ENCODE results near the gene SLC43A3.

SLC43A3 gene

DNA sequence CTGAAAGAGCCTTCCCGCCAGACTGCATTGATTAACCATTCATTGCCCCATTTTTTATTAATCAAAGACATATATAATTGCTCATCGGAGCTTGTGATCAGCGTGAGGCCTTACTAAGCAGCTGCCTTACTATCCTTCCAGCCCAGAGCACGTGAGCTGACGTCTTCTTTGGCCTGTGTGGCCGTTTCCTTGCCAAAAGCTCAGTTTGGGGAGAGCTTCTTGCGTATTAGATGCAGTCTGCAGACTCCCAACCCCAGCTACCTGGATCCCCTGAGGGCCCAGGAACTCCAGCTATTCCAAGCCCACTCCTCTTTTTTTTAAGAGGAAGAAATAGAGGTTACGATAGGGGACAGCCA, 784 bp upstream of the SLC43A3 start:
- no peak for DNase-seq (ENCODE audit: low read depth)

DNA sequence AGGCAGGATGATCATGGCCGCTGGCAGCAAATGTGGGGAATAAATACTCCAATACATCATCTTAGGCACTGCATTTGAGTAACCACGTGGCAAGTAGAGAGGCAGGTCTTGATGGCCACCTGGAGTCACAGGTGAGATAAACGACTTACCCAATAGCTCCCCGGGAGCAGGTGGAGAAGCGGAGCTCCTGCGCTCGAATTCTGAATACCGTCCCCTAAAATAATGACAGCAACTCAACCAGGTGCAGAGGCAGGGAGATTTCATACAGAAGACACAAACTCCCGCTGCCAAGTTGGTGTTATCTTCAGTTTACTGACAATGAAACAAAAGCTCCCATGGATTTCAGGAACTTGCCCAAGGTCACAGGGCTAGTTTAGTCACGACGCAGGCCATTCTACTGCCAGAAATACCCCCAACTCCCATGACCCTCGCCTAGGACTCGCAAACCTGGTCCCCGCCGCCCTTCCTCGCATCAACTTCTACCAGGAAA, 437 bp downstream of the SLC43A3 start:
- no peak for DNase-seq (ENCODE audit: low read depth)

DNA sequence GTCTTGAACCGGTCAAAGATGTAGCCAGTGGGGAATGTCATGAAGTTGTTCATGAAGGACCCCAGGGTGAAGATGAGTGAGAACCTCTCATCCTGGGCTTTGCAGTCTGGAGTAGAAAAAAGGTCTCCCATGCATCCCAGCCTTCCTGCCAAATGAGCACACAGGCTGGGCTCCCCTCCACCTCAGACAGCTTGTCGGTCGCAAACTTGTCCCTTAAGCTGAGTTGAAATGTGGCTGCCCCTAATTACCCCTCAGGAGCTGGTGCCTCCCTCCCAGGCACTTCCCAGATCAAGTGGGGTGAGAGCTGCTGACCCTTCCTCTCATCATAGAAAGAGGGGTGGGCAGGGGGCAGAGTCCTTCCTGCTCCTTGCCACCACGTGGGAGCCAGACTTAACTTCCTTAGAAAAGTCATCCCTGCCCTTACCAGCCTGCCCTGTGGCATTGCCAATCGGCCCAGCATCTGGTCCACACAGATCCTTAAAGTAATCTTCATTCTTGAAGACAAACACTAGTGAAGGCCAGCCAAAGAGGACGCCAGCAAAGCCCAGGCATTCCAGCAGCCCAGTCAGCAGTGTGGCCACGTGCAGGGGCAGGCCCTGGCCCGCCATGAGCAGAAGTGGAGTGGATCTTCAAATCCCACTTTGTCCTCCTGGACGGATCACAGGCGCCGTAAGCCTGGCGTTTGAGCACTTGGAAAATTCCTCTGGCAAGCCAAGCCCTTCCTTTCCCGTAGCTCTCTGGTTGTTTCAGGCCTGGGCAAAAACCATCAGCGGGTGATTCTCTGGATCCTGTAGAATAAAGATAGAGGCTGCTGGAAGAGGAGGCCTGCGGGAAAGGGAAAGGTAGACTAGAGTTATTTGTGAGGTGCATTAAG, 1.1 kb downstream of the SLC43A3 start:
- DNase-seq (ENCODE audit: low read depth) = no peak

DNA sequence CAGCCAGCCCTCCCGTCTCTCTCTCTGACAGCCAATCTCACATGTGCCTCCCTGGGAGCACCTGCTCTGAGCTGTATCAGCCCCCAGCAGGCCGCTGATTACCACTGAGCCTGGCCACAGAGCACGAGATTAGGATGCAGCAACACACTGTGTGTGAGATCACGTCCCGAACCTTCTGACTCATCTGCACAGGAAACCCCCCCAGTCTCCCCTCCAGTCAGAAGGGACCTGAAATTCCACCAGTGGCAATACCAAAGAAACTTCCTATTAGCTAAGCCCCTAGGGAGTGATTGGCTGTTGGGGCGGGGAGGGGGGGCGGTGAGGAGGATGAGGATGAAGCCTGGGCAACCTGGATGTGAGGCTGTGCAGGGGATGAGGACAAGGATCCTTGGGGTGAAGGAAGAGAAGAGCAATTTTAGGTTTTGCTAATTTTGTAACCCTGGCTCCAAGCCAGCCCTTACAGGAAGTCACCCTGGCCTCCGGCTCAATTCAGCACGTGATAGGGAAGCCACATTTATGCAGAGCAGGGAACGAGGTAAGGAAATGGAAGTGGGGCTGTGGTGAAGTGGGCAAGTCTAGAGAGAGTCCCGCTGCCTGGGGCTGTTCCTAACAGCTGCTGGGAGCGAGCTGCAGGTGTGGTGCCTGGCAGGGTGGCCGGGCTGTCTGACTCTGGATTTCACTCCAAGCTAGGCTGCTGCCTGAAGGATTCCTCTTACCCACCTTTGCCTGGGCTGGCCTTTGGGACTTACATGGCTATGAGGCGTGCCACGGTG, 1.9 kb downstream of the SLC43A3 start:
- peak; percentile 73 for DNase-seq (ENCODE audit: low read depth)

DNA sequence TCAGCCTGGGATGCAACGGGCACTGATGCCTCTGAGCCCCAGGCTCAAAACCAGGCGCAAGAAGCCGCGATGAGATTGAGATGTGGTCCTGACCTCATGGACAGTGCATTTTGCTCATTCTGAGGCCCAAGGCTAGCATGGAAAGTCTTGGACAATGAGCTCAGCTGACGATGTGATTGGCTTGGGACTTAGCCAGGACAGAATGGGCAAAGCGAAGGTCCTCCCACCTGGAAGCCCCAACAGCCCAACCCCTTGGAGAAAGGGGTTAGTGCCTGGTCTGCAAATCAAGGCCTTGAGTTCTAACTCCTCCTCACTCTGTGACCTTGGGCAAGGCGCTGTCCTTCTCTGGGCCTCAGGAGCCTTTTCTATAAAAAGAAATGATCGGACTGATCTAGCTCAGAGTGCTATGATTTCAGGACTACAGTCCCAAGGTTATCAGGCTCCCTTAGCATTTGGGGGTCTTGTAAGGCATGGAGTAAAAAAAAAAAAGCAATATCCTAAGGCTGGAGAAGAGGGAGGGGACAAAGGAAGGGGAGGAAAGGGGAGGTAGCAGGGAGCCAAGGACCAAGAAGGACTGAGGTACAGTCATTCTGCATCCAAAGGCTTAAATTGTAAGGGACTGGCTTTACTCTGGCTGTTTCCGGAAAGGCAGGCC, 2.7 kb downstream of the SLC43A3 start:
- DNase-seq (ENCODE audit: low read depth) = no peak

DNA sequence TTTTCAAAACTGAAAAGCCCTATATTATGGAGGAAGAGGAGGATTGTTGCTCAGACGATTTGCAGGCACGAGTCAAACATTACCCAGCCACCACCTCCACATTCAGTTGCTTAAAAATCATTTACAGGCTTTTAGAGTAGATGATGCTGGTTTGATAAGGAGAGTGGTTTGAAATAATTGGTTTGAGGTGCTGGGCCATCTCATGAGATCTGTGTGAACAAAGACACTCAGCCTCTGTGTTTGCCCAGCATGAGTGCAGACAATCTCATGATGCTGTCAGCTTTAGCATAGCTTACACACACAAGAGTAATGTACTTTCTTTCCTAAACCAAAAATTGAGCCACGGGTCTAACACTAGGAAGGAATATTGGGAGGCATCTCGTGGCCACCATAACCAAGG, 4.3 kb downstream of the SLC43A3 start:
- no peak for DNase-seq (ENCODE audit: low read depth)

DNA sequence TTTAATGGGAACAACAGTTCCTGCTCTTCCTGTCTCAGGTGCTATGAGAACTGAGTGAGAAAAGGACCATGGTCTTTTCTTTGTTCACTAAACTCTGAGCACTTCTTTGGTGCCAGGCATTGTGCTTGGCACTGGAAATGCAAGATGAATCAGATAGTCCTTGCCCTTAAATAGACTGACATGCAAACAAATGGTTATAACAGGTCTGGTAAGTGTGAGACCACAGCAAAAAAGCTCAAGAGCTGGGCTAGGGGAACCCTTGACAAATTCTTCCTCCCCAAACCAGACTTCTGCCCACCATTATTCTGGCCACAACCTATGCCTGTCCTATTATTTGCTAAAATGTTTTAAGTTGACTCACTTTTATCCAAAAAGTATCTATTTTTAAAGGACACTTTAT, 5.1 kb downstream of the SLC43A3 start:
- no peak for DNase-seq (ENCODE audit: low read depth)

DNA sequence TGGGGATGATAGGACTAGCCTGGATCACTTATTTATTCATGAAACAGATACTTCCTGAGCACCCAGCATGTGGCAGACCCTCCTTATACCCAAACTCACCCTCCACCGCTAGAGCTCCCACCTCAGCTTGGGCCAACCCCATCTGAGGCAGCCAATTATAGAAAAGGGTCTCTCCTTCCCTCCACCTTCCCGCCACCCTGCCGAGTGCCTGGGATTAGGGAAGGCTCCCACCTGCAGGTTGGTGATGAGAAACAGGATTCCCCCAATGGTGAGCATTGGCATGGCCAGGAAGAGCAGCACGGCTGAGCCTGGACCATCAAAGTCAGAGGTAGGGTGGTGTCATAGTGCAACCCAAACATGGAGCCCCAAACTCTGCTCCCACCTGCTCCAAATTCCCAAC, 5.9 kb downstream of the SLC43A3 start:
- no peak for DNase-seq (ENCODE audit: low read depth)

DNA sequence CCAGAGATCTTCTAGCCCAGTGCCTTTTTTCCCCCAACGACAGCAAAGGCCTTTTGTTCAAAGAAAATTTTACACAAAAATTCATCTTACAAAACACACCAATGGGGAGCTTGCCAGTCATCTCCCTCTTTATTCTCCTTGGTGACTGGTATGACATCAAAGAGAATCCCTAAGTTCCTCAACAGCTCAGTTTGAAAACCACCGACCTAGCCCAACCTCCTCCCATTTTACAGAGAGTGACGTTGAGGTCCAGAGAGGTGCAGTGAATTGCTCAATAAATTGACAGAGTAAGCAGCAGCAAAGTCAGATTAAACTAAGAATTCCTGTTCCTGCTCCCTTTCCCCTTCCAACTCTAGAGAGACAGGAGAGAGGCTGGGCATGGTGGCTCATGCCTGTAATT, 7.8 kb downstream of the SLC43A3 start:
- DNase-seq (ENCODE audit: low read depth) = no peak

DNA sequence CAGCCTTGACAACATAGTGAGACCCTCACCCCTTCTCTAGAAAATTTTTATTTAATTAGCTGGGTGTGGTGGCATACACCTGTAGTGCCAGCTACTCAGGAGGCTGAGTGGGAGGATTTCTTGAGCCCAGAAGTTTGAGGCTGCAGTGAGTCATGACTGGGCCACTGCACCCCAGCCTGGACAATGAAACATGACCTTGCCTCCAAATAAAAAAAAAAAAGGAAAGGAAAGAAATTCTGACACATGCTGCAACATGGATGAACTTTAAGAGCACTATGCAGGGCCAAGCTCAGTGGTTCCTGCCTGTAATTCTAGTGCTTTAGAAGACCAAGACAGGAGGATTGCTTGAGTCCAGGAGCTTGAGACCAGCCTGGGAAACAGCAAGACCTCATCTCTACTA, 8.8 kb downstream of the SLC43A3 start:
- no peak for DNase-seq (ENCODE audit: low read depth)

DNA sequence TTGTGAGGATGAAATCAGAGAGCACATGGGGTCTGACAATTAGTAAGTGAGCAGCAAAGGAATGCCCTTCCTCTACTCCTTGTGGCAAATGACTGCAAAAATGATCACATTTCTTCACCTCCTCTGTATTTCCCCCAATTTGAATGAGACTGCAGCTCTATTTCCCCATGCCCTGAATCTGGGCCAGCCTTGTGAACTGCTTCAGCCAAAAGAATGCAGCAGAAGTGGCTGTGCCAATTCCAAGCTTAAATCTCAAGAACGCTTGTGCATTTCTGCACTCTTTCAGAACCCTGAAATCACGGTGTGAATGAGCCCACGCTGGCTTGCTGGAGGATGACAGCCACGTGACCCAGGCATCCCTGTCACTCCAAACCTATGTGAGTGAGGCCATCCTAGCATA, 9.9 kb downstream of the SLC43A3 start:
- no peak for DNase-seq (ENCODE audit: low read depth)

DNA sequence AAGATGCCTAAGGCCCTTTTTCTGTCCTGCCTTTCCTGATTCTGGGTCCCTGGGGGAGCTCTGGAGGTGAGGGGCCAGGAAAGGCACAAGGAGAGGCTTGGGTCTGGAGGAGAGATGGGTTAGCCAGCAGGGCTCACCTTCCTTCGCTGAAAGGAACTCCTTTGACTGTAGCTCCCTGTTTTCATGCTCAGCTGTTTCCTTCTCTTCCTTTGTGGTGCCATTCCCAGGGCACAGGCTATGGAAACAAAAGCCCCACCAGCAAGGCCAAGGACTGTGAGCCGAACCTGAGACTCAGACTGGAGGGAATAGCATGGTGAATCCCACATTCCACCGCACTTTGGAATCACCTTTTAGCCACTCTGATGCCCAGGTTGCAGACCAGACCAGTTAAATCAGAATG, 10.5 kb downstream of the SLC43A3 start:
- no peak for DNase-seq (ENCODE audit: low read depth)

DNA sequence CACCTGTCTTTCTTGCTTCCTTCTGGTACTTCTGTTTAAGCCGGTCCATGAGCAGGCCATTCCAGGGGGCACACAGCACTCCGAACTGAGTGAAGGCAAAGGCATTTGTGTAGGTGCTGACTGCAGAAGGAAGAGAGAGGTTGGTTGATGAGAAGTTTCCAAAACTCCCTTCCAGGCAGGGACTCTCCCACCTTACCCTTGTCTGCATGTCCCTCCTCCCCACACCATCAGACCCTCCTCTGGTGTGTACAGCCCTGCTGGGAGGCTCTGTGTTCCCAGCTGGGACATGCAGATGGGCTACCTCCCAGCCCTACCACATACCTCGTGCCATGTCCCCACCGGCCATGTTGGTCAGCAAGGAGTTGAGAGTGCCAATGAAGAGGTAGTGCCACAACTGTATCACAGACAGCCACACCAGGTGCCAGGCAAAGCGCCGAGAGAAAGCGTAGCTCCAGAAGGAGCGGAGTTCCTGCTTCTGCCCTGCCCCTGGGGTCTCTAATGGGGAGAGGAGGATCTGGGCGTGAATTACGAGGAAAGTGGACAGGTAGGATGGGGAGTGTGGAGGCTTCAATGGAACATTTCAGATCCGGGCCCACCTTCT, 12.2 kb downstream of the SLC43A3 start:
- DNase-seq (ENCODE audit: low read depth) = no peak

DNA sequence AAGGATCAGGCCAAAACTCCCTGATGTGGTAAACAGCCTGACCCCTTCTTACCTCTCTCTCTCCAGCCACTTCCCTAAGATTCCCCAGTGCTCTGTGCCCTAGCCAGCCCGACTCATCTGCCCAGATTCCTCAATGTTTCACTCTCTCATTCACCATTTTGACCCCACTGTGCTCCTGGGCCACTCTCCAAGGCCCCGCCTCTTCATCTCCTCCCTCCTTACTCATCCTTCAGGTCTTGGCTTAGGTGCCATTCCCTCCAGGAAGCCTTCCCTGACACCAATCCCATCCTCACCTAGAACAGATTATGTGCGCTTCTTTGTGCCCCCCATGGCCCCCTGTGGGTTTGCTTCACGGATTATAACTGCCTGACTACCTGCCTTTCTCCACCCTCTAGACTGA, 13.2 kb downstream of the SLC43A3 start:
- DNase-seq (ENCODE audit: low read depth) = no peak

DNA sequence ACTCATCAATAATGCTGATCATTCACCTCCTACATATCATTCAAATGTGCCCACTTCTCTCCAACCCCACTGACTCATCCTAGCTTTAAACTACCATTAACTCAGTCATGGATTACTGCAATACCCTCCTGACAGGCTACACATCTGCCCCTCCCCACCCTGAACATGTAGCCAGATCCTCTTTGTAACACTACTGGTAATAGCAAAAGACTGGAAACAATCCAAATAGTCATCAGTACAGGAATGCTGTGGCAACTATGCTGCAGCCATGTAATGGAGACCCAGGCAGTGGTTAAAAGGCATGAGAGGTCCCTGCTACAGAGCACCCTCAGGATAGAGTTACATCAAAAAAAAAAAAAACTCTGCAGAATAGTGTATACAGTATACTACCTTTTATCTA, 16.6 kb downstream of the SLC43A3 start:
- DNase-seq (ENCODE audit: low read depth) = no peak

DNA sequence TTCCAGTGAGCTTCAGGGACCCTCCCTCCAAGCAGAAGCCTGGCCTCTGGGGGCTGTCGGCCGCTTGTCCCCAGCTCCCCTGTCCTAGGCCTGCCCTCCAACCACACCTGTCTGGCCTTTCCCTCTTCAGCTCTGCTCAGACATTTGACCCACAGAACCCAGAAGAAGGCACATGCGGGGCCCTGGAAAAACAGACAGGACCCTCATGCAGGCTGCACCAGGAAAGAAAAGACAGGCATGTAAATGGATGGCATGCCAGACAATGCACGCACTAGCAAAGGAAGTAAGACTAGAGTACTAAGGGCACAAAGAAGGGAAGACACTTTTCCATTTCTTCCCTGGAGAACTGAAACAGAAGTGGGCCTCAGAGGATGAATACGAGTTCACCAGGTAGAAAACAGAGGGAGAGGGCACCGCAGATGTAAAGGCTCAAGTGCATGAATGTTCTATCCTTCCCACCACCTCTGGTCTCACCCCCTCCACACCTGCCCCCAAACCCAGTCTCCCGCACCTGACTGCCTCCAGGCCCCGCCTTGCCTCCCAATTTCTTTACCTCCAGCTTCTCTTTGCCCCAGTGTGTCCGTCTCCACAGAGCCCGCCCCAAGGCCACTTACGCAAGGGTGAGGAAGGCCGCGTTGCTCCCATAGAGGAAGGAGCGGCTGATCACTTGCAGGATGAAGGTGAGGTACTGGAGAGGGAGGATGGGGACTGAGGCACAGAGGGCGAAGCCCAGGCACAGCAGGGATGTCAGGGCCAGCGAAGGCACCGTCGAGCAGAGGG, 17.4 kb downstream of the SLC43A3 start:
- no peak for DNase-seq (ENCODE audit: low read depth)

DNA sequence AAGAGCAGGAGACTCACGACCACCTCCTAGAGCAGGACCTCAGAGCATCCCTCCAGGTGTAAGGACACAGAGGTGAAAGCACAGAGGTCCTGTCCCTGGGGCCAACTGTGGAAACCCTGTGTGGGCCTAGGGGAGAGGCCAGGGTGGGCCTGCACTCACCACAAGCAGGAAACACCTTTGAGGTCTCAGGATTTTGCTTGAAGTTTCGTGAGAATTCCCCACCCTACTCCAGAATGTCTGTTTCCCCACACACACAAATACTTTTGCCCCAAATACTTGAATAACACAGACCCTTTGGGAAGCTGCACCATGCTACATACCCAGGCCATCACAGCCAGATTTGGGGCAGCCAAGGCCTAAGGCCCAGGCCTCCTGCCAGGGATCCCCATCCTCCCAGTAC, 18.1 kb downstream of the SLC43A3 start:
- no peak for DNase-seq (ENCODE audit: low read depth)

DNA sequence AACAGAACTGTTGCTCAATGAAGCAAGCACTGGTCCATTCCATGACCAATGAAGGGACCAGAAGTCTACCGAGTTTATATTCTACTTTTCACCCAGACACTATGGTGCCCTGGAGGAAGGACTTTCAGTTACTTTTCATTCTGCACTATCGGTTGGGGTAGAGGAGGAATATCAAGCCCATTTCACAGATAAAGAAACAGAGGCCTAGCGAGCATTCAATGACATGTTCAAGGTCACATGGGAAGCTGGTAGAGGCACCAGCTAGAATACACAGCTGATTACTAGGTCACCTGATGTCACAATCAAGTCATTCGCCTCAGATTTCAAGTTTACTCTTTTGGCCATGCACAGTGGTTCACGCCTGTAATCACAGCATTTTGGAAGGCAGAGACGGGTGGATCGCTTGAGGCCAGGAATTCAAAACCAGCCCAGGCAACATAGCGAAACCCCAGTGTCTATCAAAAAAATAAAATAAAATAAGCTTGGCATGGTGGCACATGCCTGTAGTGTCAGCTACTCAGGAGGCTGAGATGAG, 18.9 kb downstream of the SLC43A3 start:
- DNase-seq (ENCODE audit: low read depth) = no peak

DNA sequence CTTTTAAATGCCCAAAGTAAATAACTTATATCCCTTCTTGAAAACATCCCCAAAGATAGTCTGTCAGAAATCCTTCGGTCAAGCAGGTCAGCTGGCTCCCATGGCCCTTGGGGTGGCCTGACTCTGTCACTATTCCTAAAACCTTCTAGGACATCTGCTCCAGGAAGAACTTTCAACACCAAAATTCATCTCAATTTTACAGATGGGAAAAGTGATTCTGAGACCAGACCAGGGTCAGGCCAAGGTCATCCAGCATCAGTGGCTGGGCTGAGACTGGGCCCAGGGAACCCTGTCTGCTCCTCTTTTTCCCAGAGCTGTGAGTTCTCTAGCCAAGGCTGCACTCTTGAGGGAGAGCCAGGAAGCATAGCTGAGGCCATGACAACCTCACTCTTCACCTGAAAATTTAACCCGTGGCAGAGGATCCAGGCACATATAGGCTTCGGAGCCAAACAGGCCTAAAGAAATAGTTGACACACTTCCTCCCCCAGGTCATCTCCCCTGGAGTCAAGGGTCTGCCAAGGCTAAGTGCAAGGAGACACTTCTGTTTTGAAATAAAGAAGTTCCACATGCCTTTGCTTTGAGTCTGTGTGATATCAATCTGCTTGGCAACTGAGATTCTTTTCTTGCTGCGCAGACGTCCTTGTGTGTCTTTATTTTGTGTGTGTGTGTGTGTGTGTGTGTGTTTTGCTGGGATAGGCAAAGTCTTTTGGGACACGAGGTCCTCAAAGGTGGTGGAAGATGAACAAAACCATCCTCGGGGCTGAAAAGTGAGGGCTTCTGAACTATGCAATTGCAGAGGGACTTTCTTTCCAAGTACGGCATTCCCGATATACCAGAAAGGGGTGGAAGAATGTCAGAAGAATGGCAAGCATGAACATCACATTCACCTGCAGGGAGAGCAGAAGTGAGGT, 19.7 kb downstream of the SLC43A3 start:
- no peak for DNase-seq (ENCODE audit: low read depth)

DNA sequence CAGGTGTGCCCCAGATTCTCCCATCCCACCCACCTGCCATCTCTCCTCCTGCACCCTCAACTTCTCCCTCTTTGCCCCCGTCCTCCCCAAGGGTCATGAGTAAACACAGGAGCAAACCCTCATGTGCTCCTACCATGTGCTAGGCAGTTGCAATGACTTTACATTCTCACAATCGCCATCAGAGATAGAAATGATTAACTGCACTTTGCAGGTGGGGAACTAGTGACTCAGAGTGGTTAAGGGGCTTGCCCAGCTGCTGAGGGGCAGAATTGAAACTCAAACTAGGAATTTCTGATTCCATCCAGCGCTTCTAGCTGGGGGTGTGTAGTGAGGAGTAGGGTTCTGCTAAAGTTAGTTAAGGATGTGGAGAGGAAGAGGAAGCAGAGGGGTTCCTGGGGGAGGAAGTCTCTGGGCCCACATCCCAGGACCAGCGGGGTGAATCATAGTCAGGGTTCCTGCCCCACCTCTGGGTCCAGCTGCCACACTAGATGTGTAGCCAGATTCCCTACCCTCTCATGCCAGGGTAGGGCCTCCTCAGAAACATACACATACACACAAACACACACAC, 20.5 kb downstream of the SLC43A3 start:
- no peak for DNase-seq (ENCODE audit: low read depth)

Measured in CMK (cell line).